ENCODE measurements around the gene KIF21B.

Gene KIF21B

DNA sequence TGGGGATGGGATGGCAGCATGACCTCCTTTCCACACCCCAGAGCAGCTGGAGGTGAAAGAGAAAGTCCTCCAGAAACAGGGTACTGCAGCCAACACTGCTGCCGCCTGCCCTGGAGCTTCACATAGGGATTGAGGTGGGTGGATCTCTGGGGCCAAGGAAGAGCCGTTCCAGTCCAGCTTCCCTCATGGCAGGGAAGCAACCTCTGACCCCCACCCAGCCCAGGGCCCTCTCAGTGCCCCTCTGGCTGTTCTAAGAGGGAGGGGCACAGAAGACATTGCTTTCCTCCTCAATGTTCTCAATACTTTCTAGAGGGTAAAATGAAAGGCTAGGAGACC lies 5.7 kb downstream of the KIF21B start:
- no peak for DNase-seq

DNA sequence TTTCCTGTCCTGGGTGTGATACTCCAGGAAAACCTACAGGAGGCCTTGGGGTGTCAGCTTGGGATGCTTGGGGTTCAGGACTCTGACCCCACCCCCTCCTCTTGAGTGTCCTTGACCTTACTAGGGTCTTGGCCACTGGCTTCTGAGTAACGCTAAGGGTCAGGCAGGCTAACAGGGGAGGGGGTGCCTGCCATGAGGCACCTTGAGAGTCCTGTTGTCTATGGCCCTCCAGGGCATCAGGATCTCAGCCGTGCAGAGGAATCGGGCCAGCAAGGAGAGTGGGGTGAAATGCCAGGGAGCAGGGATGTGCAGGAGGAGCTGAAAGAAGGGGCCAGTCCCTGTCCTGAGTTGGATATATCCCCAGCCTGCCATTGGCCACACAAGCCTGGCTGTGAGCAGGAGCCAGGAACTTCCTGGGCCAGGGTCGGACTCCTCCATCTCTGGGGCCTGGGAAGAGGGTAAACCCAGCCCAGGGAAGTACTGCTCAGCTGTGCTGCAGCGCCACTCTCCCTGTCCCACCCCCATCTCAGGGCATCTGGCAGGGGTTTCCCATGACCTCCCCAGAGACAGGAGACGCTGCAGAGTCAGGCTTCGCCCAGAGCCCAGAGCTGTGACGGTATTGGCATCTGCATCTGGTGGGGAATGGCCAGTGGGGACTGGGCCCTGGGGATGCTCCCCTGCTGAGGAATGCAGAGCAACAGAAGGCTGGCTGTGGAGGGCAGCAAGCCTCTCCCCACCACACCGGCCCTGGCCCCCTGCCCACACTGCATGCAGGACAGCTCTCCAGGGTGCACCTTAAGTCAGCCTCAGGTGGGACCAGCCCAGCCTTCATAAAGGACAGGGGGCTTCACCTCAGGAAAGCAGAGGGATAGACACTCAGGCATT lies 6.3 kb downstream of the KIF21B start:
- no peak for DNase-seq

DNA sequence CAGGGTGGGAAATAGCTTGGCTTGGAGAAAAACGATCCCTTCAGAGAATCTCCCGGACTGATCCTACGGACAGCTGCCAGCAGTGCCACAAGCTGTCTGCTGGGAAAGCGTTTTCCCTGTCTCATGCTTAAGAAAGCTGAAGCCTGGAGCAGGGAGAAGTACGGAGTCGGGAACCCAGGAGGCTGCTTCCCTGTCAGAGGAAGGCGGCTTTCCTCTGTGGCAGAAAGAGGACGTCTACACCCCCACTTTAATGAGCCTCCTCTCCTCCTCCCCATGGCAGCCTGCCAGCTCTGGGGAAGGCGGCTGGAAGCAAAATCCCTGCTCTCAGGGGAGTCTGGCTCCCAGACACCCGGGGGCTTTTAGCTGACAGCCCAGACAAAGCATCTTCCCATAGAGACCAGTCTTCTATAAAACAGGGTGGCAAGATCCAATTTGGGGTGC lies 7.3 kb downstream of the KIF21B start:
- no peak for DNase-seq

DNA sequence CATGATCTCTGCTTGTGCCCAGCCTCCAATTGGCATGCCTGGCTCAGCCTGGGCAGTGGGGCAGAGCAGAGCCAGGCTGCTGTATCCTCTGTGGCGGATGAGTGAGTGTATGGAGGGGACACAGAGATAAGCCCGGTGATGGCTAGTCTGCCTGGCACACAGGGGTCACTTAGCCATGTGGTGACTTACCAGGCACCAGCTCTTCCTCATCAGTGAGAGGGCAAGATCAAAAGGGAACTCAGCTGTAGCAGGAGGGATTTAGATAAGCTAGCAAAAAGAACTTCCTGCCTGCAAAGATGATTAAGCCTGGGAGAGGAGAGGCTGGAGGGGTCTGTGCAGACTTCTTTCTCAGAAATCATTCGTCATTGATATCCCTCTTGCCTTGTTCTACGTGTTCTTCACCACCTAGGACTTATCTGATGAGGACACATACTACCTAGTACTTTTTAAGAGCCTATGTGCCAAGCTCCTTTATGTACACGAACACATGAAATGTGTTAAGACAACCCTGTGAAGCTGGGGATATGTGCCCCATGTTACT lies 7.9 kb downstream of the KIF21B start:
- no peak for DNase-seq

DNA sequence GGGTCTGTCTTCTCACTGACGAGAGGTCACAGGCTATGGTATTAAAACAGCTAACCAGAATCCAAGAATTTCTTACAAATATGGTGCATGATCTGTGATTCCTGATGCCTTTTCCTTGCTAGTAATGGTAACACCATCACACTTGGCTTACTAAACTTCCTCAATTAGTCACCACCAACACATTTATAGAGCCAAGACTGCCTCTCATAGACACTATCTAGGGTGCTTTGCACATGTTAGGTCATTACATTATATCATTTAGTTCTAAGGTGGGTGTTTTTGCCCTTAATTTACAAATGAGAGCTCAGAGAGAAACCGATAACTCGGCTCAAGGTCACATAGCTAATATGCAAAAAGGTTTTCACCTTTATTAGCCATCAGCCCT lies 8.7 kb downstream of the KIF21B start:
- DNase-seq, result no peak

DNA sequence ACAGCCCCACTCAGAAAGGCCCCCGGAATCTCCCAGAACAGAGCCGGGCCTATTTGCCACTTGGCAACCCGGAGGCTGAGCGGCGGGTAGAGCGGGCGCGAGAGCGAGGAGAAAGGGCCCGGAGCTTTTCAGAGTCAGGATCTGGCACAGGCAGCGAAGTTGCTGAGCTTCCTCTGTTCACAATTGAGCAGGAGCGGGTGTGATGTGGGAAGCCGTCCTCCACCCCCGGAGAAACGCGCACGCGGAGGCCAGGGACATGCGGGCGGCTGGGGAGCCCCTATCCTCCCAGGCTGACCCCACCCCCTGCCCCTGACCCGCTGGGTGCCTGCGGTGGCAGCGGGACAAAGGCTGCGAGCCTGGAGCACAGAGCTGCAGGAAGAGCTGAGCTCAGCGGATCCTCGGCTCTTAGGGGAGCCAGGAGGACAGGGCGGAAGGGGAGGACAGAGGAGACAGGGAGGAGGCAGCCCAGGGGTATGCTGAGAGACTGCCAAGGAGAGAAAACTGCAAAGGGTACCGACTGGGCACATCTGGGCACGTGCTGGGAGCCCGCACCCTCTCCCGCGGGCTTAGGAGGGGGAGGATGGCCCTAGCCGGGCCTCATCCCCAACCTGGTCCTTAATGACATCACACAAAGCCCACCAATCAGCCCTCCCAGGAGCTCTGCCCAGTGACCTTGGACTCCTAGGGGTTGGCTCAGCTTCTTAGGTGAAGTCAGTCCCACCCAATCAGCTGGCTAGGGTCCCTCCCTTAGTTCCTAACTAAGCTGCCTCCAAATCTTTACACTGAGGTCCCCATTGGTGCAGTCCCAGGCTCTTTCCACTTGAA lies 9.3 kb downstream of the KIF21B start:
- DNase-seq, result no peak

DNA sequence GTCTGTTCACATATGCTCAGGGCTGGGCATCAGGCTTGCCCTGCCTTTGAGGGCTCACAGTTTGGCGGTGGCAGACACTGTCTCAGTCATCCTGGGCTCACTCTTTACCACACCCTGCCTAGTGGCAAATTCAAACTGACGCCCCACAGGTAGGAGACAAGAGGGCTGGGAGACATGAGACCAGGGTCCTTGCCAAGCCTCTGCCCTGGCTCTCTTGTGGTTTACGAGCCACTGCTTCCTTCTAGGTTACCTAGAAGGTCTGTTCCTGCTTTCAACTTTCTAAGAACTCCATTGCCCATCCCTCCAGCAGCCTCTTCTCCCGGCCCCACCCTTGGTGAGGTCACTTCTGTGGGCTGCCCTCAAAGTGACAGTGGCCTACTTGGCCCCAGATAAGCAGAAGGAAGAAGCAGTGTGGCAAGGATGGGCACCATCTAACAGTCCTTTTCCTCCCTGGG lies 10.5 kb downstream of the KIF21B start:
- no peak for DNase-seq

DNA sequence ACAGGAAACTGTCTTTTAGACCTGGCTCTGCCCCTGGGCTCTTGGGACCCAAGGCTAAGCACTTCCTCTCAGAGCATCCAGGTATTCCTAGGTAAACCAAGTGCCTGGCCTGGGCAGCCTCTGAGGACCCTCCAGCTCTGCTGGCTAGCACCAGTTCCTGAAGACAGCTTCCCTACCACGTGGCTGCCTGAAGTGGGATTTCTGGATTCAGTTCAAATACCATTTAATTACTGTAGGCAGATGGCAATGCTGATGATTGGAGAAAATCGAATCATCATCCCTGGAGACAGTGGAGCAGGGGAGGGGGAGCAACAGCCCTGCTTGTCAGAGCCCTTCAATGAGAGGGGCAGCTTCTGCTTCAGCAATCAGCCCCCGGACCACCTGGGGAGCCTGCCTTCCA lies 11.9 kb downstream of the KIF21B start:
- DNase-seq, result no peak

DNA sequence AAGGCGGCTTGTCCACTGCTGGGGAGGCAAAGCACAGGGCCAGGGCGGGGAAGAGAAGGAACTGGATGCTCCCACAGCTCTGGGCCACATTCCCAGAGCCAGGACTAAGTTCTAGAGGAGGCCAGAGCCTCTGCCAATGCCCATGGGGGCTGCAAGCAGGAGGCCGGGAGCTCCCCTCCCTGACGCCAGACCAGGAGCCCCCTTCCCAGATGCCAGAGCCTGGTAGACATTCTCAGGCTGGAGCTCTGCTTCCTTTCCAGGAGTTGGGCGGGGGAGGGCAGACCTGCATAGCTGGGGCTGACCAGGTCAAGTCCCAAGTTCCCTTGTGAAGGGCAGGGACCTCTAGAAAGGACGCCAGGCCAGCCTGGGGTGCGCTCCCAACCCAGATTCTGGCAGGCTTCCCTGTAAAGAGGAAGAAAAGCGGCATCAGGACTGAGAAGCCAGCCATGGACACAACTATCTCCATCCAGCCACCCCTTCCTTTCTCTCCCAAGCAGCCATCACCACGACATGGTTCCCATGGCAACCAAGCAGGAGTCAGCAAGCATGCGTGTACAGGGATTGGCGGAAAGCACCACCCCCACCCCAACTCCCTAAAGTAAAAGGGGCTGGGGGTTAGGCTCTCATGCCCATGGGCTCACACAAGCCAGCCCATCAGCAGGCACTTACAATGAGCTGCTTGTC lies 13.4 kb downstream of the KIF21B start:
- no peak for DNase-seq

DNA sequence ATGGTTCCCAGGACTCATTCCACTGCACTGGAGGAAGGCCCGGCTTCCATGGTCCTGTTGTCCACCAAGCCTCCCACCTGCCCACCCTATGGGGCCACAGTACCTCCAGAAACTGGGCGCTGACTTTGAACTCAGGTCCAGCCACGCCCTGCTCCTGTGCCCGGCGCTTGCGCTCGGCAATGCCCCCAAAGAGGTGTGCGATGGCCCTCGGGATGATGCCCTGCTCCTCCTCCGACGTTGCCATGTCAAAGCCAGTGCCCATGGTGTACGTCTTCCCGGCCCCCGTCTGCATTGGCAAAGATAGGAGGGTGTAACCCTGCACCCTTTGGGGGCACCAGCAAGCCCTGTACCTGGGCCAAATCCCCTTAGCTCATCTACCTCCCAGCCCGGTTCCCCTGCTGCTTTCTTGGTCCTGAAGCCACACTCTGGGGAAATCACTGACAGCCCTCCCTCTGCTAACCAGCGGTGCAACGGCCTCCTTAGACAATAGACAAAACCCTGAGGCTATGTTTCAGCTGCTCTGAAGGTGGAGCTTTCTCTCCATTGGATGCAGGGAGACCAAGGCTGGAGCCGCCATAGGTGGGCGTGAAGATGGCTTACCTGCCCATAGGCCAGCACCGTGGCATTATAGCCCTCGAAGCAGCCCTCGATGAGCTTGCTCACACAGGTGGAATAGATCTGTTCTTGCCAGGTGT lies 14.7 kb downstream of the KIF21B start:
- DNase-seq, result no peak

DNA sequence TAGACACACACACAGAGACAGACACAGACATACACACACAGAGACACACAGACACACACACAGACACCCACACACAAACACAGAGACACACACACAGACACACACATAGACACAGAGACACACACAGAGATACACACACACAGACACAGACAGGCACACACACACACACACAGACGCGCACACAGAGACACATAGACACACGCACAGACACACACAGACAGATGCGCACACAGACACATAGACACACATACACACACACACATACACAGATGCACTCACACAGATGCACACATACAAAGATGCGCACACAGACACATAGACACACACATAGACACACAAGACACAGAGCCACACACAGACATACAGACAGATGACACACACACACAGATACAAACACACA lies 16.0 kb downstream of the KIF21B start:
- no peak for DNase-seq

DNA sequence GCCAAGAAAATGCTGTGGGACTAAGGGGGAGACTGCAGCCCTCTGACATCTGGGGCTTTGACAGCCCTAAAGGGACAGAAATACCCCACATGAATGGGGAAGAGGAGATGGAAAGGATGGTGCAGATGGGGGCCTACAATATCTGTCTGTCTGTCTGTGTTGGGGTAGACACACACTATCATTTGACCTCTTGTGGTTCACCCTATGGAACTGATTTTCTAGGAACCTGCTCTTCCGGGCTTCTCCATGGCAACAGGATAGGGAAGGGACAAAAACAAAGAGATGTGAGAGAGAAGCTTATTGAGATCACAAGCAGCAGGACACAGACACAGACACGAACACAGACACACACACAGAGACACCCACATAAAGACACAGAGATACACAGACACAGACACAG lies 17.1 kb downstream of the KIF21B start:
- no peak for DNase-seq

DNA sequence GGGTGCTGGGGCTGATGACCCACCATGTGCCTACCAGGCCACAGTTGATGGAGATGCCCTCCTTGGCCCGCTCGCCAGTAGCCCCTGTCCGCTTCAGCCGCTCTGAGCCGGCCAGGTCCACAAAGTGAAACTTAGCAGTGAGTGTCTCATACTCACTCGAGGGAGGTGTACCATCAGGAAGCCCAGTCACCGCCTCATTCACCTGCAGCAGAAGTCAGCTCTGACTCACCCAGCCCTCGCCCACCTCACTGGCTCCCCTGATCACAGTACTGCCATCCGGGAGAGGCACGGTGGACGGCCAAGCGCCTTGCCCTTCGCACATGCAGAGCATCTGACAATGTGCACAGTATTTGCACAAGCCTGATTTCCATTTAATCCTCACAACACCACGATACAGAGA lies 18.8 kb downstream of the KIF21B start:
- no peak for DNase-seq

DNA sequence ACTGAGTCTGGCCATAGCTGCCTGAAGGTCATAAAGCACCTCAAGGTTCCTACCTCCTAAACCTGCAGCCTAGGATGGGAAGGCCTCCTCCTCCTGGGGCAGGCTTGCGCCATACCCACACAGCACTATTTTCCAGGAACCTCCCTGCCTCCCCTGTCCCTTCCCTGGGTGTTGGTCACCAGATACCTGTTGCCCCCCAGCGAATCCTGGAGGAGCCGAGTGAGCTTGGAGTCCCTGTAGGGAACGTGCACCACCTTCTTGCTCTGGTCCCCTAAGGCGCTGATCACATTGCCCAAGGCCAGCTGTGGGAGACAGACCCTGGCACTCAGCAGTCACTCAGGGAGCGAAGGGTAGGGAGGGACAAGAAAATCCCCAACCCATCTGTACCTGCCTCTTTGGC lies 19.4 kb downstream of the KIF21B start:
- DNase-seq, result no peak

DNA sequence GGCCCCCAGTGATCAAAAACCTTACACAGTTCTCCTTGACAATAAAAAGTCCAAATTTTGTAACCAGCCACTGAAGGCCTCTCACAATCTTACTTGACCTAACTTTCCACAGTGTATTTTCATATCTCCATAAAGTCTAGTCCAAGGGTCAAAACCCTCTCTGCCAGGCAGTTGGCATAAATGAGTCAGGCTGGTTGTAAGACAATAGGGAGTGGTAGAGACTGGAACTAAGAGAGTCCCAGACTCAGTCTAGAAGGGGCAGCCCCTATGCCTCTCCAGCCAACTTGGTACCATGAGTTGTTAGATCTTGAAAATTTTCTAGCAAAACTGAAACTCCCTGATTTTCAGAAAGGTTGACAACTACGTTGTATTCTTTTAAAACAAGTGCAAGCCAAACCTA lies 21.0 kb downstream of the KIF21B start:
- no peak for DNase-seq

DNA sequence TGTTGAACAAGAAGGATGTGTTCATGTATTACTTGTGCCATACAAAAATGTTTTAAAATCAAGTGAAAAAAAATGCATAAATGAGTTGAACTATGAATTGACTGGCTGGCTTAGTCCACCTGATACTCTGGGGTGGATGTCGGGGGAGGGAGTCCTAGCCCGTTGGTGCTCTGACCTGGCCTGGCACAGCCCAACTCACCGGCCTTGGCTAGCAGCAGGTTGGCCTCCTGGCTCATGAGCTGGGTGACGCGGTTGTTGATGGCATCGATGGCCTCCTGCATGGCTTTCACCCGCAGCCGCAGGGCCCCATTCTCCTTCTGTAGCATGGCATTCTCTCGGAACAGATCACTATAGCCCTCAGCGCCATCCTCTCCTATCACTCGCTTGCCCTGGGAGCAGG lies 21.6 kb downstream of the KIF21B start:
- DNase-seq, result no peak

DNA sequence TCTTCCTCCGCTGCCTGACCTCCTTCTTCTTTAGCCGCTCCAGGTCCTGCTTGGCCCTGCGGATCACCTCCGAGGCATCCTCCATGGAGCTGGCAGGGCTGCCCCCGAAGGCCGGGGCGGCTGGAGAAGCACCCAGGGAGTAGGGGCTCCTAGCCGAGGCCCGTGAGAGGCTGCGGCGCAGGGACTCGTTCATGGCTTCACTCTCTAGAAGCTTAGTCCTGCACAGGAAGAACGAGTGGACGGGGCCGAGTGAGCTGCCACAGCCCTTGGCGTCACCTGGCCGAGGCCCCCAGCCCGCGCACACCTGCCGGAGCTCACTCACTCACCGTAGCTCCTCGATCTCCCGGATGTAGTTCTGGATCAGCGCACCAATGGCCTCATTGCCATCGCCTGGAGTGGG lies 23.1 kb downstream of the KIF21B start:
- DNase-seq, result no peak

DNA sequence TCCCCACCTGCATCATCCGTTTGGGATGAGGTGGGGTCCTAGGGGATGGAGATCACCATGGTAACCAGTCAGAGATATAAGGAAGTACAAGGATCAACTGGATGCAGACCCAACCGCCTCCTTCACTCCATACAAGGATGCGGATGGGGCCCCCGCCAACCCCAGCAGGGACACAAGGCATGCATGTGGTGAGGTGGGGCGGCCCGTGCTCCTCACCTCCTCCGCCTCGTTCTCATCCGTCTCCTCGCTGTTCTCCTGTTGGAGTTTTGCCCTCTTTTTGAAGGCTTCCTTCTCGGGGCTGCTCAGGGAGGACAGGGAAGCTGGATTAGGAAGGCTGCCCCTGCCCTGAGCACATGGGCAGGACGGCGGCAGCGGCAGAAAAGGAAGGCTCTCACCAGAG lies 23.8 kb downstream of the KIF21B start:
- DNase-seq, result no peak

DNA sequence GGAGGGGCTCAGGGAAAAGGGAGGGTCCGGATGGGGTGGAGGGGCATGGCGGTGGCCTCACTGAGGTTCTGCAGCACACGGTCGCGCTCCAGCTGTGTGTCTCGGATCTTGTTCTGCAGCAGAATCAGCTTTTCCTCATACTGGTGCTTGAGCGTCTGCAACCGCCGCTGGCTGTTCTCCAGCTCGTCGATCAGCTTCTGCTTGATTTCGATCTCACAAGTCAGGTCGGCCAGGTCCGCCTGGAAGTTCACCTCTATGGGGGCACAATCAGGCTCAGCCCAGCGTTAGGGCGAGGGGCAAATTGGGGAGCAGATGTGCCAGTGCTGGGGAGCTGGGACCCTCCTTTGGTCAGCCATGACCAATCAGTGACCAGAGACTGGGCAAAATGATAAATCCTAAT lies 25.2 kb downstream of the KIF21B start:
- DNase-seq, result no peak

DNA sequence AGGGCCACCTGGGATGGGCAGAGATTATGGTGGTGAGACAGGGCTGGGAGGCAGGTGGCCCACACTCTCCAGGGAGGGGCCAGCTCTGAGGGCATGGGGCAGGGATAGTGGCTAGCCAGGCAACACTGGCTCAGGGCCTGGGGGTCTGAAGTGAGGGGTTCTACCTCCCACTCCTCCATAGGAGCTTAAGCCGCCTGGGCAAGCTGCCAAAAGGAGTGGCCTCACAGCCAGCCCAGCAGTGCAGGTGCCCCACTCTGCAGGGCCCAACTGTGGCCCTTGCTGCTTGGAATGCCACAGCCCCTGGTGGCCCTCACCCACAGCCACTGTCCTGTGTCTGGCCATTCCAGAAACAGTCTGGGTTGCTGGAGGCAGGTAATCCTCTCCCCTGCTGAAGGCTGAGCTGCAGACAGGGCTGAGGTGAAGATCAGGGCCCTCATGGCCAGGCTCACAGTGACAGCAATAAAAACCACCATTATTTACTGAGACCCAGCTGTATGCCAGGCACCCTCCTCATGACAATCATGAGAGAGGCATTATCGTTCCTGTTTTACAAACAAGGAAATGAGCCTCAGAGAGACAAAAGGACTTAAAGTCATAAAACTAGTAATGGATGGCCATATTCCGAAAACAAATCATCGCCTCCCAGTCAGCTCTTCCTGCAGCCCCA lies 31.0 kb downstream of the KIF21B start:
- DNase-seq, result no peak

DNA sequence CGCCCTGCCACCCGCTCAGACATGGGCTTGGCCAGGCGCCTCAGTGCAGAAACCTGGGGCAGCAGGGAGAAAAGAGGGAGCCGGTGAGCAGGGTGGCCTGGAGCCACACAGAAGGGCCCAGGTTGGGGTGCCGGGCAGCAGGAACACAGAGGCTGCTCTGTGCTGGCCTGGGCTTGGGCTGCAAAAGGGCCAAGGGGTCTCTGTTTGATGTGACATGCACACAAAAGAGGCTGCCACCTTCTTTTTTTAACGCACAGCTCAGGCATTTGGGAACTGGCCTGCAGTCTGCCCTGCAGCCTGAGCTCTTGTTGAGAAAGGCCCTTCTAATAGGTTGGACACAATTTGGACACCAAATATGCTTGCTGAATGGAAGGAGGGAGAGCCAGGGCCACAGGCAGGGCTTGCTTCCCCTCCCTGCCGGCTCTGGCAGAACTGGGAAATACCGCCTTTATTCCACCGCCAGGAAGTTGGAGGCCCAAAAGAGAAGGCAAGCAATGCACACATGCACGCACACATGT lies 32.4 kb downstream of the KIF21B start:
- DNase-seq, result no peak

DNA sequence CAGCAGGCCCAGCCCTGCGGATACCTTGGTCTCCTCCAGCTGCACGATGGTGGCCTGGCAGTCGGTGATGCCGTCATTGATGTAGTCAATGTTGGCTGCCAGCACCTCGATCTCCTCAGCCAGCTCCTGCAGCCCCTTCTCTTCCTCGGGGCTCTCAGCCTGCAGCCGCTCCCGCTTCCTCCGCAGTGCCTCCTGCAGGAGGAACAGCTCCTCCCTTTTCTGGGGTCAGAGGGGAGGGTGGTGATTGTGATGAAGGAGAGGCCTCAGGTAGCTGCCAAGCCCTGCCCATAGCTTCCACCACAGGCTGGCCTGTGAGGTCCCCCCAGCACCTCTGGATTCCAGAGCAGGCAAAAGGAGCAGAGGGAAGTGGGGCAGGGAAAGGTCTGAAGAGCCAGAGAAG lies 33.4 kb downstream of the KIF21B start:
- DNase-seq, result no peak

All from RPMI8226 (cell line).